WTC11 (cell line): ENCODE data around the gene GALNT5. TPM values are rescaled to one million over a fixed set of nuclear protein-coding genes. Genes with fewer than 3 reads are reported as not detected.

Experiments
- ATAC-seq: fragments of 200-7000 bp; cut with Tn5 transposase; 2 replicates; pipeline ENCODE4 v1.10.0; 2021; ENCODE audit warnings: mild to moderate bottlenecking, moderate library complexity
- CTCF ChIA-PET: fragments of 300-600 bp; sonication (Branson Sonifier 250); formaldehyde crosslinking; loops from one replicate; lab custom pipeline; 2021; ENCODE audit warnings: antibody characterized with exemption; lab: Charles Lee
- POLR2A ChIA-PET: fragments of 350-600 bp; sonication (Branson Sonifier 250); formaldehyde crosslinking; loops from one replicate; lab custom pipeline; 2021; ENCODE audit warnings: antibody characterized with exemption; lab: Charles Lee
- DNase-seq: peaks from one replicate; pipeline ENCODE4 v3.0.0; 2021; ENCODE audit warnings: low spot score
- H3K27ac Mint-ChIP-seq: 2 replicates; pipeline ENCODE4 v1.8.0; 2021; ENCODE audit warnings: mixed read lengths
- H3K27me3 Mint-ChIP-seq: 2 replicates; pipeline ENCODE4 v1.8.0; 2021; ENCODE audit warnings: low read depth, mild to moderate bottlenecking, moderate library complexity, mixed read lengths
- H3K36me3 Mint-ChIP-seq: 2 replicates; pipeline ENCODE4 v1.8.0; 2021; ENCODE audit warnings: mixed read lengths
- H3K4me1 Mint-ChIP-seq: 2 replicates; pipeline ENCODE4 v1.8.0; 2022; ENCODE audit warnings: mixed read lengths
- H3K4me3 Mint-ChIP-seq: 2 replicates; pipeline ENCODE4 v1.8.0; 2021; ENCODE audit warnings: mild to moderate bottlenecking, moderate library complexity, mixed read lengths
- H3K9me3 Mint-ChIP-seq: 2 replicates; pipeline ENCODE4 v1.8.0; 2021; ENCODE audit warnings: mixed read lengths
- ELF4 ChIP-seq: sonication (generic); formaldehyde crosslinking; IDR thresholded peaks from 2 replicates; pipeline ENCODE4 v1.8.1; 2022; ENCODE audit warnings: low read depth, mild to moderate bottlenecking, moderate library complexity, missing genetic modification reagents
- EMX1 ChIP-seq: fragments of 250-450 bp; sonication (Bioruptor Pico); IDR thresholded peaks from 2 replicates; pipeline ENCODE4 v1.8.0; 2021; ENCODE audit warnings: mild to moderate bottlenecking
- ETV6 ChIP-seq: sonication (generic); formaldehyde crosslinking; IDR thresholded peaks from 2 replicates; pipeline ENCODE4 v1.8.1; 2022; ENCODE audit warnings: mild to moderate bottlenecking, missing genetic modification reagents
- KAT7 ChIP-seq: sonication (generic); formaldehyde crosslinking; IDR thresholded peaks from 2 replicates; pipeline ENCODE4 v1.8.1; 2023; ENCODE audit warnings: missing genetic modification reagents, mild to moderate bottlenecking, borderline replicate concordance
- NR3C1 ChIP-seq: sonication (generic); formaldehyde crosslinking; conservative IDR thresholded peaks from 2 replicates; pipeline ENCODE4 v1.8.1; 2023; ENCODE audit warnings: low read depth, mild to moderate bottlenecking, missing genetic modification reagents
- PRRX2 ChIP-seq: fragments of 250-450 bp; sonication (Bioruptor Pico); IDR thresholded peaks from 2 replicates; pipeline ENCODE4 v1.8.0; 2021; ENCODE audit warnings: mild to moderate bottlenecking
- RORB ChIP-seq: fragments of 250-450 bp; sonication (Bioruptor Pico); IDR thresholded peaks from 2 replicates; pipeline ENCODE4 v1.9.0; 2021; ENCODE audit warnings: mild to moderate bottlenecking
- SOX15 ChIP-seq: fragments of 250-450 bp; sonication (Bioruptor Pico); IDR thresholded peaks from 2 replicates; pipeline ENCODE4 v1.9.0; 2021; ENCODE audit warnings: mild to moderate bottlenecking
- TEAD1 ChIP-seq: sonication (generic); formaldehyde crosslinking; IDR thresholded peaks from 2 replicates; pipeline ENCODE4 v1.8.0; 2022; ENCODE audit warnings: mild to moderate bottlenecking, missing genetic modification reagents
- TP53 ChIP-seq: sonication (generic); formaldehyde crosslinking; IDR thresholded peaks from 2 replicates; pipeline ENCODE4 v1.8.1; 2023; ENCODE audit warnings: mild to moderate bottlenecking, missing genetic modification reagents
- ZBTB21 ChIP-seq: sonication (generic); formaldehyde crosslinking; IDR thresholded peaks from 2 replicates; pipeline ENCODE4 v1.8.1; 2023; ENCODE audit warnings: mild to moderate bottlenecking, missing genetic modification reagents, borderline replicate concordance
- ZNF121 ChIP-seq: sonication (generic); formaldehyde crosslinking; IDR thresholded peaks from 2 replicates; pipeline ENCODE4 v1.8.0; 2023; ENCODE audit warnings: missing genetic modification reagents
- ZNF138 ChIP-seq: sonication (generic); formaldehyde crosslinking; conservative IDR thresholded peaks from 2 replicates; pipeline ENCODE4 v1.8.1; 2022; ENCODE audit warnings: mild to moderate bottlenecking, moderate library complexity, missing genetic modification reagents
- ZNF219 ChIP-seq: sonication (generic); formaldehyde crosslinking; IDR thresholded peaks from 2 replicates; pipeline ENCODE4 v1.8.0; 2023; ENCODE audit warnings: missing genetic modification reagents, mild to moderate bottlenecking, borderline replicate concordance
- ZNF232 ChIP-seq: sonication (generic); formaldehyde crosslinking; IDR thresholded peaks from 2 replicates; pipeline ENCODE4 v1.8.0; 2022; ENCODE audit warnings: mild to moderate bottlenecking, missing genetic modification reagents
- ZNF416 ChIP-seq: fragments of 250-450 bp; sonication (Bioruptor Pico); IDR thresholded peaks from 2 replicates; pipeline ENCODE4 v1.9.0; 2021; ENCODE audit warnings: mild to moderate bottlenecking, inconsistent platforms
- ZNF423 ChIP-seq: fragments of 250-450 bp; sonication (Bioruptor Pico); IDR thresholded peaks from 2 replicates; pipeline ENCODE4 v2.1.2; 2022; ENCODE audit warnings: mild to moderate bottlenecking, moderate library complexity
- total RNA-seq: library from RNA; stranded (reverse); gene quantifications from 3 replicates; pipeline ENCODE4 v1.2.3, GENCODE V29; 2021
- TF ChIP-seq, protein P1 (sequence below): fragments of 250-450 bp; sonication (Bioruptor Pico); IDR thresholded peaks from 2 replicates; pipeline ENCODE4 v1.9.0; 2021; ENCODE audit warnings: moderate library complexity, mild to moderate bottlenecking, inconsistent platforms, borderline replicate concordance
- TF ChIP-seq, protein P2 (sequence below): sonication (generic); formaldehyde crosslinking; IDR thresholded peaks from 2 replicates; pipeline ENCODE4 v1.8.1; 2022; ENCODE audit warnings: mild to moderate bottlenecking, missing genetic modification reagents, moderate library complexity, borderline replicate concordance
- TF ChIP-seq, protein P3 (sequence below): fragments of 200-600 bp; IDR thresholded peaks from 2 replicates; pipeline ENCODE4 v1.8.0; 2022; ENCODE audit warnings: antibody characterized with exemption
- TF ChIP-seq, protein P4 (sequence below): fragments of 250-450 bp; sonication (Bioruptor Pico); IDR thresholded peaks from 2 replicates; pipeline ENCODE4 v1.9.0; 2021; ENCODE audit warnings: mild to moderate bottlenecking
- TF ChIP-seq, protein P5 (sequence below): fragments of 250-450 bp; sonication (Bioruptor Pico); conservative IDR thresholded peaks from 2 replicates; pipeline ENCODE4 v1.9.0; 2021; ENCODE audit warnings: mild to moderate bottlenecking
- TF ChIP-seq, protein P6 (sequence below): sonication (generic); formaldehyde crosslinking; IDR thresholded peaks from 2 replicates; pipeline ENCODE4 v1.8.0; 2022; ENCODE audit warnings: mild to moderate bottlenecking, missing genetic modification reagents
- TF ChIP-seq, protein P7 (sequence below): sonication (generic); formaldehyde crosslinking; IDR thresholded peaks from 2 replicates; pipeline ENCODE4 v1.8.1; 2023; ENCODE audit warnings: mild to moderate bottlenecking, missing genetic modification reagents

Gene GALNT5
- total RNA-seq, 1 experiment from 2014 or later: 0.17 TPM

DNA sequence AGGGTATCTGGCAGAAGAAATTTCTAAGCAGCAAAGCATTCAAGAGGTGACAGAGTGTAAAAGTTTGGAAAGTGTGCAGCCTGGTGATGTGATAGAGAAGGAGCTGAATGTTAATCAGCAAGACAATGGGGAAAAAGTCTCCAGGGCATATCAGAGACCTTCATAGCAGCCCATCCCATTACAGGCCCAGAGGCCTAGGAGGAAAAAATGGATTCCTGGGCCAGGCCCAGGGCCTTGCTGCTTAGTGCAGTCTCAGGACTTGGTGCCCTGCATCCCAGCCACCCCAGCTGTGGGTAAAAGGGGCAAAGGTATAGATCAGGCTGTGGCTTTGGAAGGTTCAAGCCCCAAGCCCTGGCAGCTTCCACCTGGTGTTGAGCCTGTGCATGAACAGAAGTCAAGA lies 104.0 kb downstream of the GALNT5 start:
- ChIA-PET POLR2A (no interaction called here), CTCF (no interaction called here)
- Mint-ChIP-seq H3K36me3 (peaks cover 25% of the 10 kb centered on the region), H3K4me1 (no peaks in the 10 kb centered on the region), H3K27me3 (no peaks in the 10 kb centered on the region), H3K4me3 (no peak overlapping the region), H3K27ac (no peak overlapping the region), H3K9me3 (peaks cover 39% of the 10 kb centered on the region)
- DNase-seq: no peak
- ATAC-seq: no peak
- TF ChIP-seq KAT7 (CRISPR knock-in tag) (no peak), ZNF423 (CRISPR knock-in tag) (no peak), ZBTB21 (CRISPR knock-in tag) (no peak), ZNF416 (CRISPR knock-in tag) (no peak), ELF4 (CRISPR knock-in tag) (no peak), EMX1 (CRISPR knock-in tag) (no peak), TP53 (CRISPR knock-in tag) (no peak), NR3C1 (no peak), TEAD1 (CRISPR knock-in tag) (no peak), ETV6 (no peak), SOX15 (CRISPR knock-in tag) (no peak), ZNF138 (CRISPR knock-in tag) (no peak), ZNF219 (CRISPR knock-in tag) (no peak), PRRX2 (CRISPR knock-in tag) (no peak)
- TF ChIP-seq, protein P1, sequence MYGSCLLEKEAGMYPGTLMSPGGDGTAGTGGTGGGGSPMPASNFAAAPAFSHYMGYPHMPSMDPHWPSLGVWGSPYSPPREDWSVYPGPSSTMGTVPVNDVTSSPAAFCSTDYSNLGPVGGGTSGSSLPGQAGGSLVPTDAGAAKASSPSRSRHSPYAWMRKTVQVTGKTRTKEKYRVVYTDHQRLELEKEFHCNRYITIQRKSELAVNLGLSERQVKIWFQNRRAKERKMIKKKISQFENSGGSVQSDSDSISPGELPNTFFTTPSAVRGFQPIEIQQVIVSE (CRISPR knock-in tag): no peak
- TF ChIP-seq, protein P2, sequence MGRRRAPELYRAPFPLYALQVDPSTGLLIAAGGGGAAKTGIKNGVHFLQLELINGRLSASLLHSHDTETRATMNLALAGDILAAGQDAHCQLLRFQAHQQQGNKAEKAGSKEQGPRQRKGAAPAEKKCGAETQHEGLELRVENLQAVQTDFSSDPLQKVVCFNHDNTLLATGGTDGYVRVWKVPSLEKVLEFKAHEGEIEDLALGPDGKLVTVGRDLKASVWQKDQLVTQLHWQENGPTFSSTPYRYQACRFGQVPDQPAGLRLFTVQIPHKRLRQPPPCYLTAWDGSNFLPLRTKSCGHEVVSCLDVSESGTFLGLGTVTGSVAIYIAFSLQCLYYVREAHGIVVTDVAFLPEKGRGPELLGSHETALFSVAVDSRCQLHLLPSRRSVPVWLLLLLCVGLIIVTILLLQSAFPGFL (CRISPR knock-in tag): no peak
- TF ChIP-seq, protein P3, sequence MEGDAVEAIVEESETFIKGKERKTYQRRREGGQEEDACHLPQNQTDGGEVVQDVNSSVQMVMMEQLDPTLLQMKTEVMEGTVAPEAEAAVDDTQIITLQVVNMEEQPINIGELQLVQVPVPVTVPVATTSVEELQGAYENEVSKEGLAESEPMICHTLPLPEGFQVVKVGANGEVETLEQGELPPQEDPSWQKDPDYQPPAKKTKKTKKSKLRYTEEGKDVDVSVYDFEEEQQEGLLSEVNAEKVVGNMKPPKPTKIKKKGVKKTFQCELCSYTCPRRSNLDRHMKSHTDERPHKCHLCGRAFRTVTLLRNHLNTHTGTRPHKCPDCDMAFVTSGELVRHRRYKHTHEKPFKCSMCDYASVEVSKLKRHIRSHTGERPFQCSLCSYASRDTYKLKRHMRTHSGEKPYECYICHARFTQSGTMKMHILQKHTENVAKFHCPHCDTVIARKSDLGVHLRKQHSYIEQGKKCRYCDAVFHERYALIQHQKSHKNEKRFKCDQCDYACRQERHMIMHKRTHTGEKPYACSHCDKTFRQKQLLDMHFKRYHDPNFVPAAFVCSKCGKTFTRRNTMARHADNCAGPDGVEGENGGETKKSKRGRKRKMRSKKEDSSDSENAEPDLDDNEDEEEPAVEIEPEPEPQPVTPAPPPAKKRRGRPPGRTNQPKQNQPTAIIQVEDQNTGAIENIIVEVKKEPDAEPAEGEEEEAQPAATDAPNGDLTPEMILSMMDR: no peak
- TF ChIP-seq, protein P4, sequence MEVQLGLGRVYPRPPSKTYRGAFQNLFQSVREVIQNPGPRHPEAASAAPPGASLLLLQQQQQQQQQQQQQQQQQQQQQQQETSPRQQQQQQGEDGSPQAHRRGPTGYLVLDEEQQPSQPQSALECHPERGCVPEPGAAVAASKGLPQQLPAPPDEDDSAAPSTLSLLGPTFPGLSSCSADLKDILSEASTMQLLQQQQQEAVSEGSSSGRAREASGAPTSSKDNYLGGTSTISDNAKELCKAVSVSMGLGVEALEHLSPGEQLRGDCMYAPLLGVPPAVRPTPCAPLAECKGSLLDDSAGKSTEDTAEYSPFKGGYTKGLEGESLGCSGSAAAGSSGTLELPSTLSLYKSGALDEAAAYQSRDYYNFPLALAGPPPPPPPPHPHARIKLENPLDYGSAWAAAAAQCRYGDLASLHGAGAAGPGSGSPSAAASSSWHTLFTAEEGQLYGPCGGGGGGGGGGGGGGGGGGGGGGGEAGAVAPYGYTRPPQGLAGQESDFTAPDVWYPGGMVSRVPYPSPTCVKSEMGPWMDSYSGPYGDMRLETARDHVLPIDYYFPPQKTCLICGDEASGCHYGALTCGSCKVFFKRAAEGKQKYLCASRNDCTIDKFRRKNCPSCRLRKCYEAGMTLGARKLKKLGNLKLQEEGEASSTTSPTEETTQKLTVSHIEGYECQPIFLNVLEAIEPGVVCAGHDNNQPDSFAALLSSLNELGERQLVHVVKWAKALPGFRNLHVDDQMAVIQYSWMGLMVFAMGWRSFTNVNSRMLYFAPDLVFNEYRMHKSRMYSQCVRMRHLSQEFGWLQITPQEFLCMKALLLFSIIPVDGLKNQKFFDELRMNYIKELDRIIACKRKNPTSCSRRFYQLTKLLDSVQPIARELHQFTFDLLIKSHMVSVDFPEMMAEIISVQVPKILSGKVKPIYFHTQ (CRISPR knock-in tag): no peak
- TF ChIP-seq, protein P5, sequence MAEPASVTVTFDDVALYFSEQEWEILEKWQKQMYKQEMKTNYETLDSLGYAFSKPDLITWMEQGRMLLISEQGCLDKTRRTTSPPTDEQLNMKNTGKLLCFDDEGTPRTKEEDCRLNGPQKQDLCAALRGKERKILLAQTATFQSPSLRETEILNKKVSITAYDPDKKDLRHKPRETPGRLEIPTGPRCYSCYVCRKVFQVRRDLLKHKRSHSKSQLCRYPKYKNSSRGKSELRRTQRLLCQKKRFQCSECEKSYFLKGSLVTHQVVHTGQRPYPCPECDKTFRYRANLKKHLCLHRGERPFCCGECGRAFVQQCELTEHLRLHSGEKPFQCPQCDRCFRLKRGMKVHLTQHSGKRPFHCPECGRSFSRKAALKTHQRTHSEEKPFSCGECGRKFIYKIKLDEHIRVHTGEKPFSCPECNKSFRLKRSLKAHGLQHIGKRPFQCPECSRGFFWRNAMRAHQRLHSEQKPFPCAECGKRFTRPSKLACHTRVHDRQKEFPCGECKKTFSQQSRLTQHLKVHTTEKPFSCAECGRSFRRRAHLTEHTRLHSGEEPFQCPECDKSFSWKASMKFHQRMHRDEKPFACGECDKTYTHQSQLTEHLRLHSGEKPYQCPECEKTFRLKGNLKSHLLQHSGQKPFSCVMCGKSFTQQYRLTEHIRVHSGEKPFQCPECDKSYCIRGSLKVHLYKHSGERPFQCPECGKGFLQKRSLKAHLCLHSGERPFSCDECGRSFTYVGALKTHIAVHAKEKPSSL (CRISPR knock-in tag): no peak

DNA sequence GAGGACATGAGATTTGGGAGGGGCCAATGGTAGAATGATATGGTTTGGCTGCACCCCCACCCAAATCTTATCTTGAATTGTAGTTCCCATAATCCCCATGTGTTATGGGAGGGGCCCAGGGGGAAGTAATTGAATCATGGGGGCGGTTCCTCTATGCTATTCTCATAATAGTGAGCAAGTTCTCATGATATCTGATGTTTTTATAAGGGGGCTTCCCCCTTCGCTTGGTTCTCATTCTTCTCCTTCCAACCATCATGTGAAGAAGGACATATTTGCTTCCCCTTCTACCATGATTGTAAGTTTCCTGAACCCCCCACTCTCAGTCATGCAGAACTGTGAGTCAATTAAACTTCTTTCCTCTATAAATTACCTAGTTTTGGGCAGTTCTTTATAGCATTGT lies 105.1 kb downstream of the GALNT5 start:
- TF ChIP-seq PRRX2 (CRISPR knock-in tag) (no peak), ZNF121 (CRISPR knock-in tag) (no peak), EMX1 (CRISPR knock-in tag) (no peak), ZNF232 (CRISPR knock-in tag) (no peak), RORB (CRISPR knock-in tag) (no peak)
- TF ChIP-seq, protein P6, sequence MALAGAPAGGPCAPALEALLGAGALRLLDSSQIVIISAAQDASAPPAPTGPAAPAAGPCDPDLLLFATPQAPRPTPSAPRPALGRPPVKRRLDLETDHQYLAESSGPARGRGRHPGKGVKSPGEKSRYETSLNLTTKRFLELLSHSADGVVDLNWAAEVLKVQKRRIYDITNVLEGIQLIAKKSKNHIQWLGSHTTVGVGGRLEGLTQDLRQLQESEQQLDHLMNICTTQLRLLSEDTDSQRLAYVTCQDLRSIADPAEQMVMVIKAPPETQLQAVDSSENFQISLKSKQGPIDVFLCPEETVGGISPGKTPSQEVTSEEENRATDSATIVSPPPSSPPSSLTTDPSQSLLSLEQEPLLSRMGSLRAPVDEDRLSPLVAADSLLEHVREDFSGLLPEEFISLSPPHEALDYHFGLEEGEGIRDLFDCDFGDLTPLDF (CRISPR knock-in tag): no peak
- TF ChIP-seq, protein P7, sequence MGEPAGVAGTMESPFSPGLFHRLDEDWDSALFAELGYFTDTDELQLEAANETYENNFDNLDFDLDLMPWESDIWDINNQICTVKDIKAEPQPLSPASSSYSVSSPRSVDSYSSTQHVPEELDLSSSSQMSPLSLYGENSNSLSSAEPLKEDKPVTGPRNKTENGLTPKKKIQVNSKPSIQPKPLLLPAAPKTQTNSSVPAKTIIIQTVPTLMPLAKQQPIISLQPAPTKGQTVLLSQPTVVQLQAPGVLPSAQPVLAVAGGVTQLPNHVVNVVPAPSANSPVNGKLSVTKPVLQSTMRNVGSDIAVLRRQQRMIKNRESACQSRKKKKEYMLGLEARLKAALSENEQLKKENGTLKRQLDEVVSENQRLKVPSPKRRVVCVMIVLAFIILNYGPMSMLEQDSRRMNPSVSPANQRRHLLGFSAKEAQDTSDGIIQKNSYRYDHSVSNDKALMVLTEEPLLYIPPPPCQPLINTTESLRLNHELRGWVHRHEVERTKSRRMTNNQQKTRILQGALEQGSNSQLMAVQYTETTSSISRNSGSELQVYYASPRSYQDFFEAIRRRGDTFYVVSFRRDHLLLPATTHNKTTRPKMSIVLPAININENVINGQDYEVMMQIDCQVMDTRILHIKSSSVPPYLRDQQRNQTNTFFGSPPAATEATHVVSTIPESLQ (CRISPR knock-in tag): no peak
- Mint-ChIP-seq H3K36me3 (peaks cover 25% of the 10 kb centered on the region), H3K27ac (no peak overlapping the region), H3K4me1 (peaks cover 4% of the 10 kb centered on the region; the same call in 1 of the 2 replicates), H3K4me3 (no peak overlapping the region), H3K9me3 (peaks cover 39% of the 10 kb centered on the region), H3K27me3 (no peaks in the 10 kb centered on the region)
- ATAC-seq (no peak), DNase-seq (no peak)
- CTCF ChIA-PET: no interaction called here
- POLR2A ChIA-PET: no interaction called here
